GM23248 (cell line): ENCODE results near the gene CADPS2. TPM values are rescaled to one million over a fixed set of nuclear protein-coding genes. Genes with fewer than 3 reads are reported as not detected.

ENCODE experiments used
- DNase-seq: peaks from one replicate; pipeline ENCODE4 v3.0.0-alpha.2; 2015
- H2AFZ ChIP-seq: fragments of 200-600 bp; sonication (generic); 2 replicates; pipeline ENCODE4 v1.6.1; 2016; ENCODE audit warnings: antibody characterized with exemption
- H3F3A ChIP-seq: fragments of 200-600 bp; sonication (generic); 2 replicates; pipeline ENCODE4 v1.6.1; 2016; ENCODE audit warnings: mild to moderate bottlenecking, antibody characterized with exemption, mixed run types; ENCODE audit not compliant: insufficient read depth
- H3K27ac ChIP-seq: fragments of 200-600 bp; sonication (generic); 2 replicates; pipeline ENCODE4 v1.5.1; 2016; ENCODE audit warnings: mild to moderate bottlenecking
- H3K27me3 ChIP-seq: fragments of 200-600 bp; sonication (generic); replicated peaks from 2 replicates; pipeline ENCODE4 v1.6.1; 2016; ENCODE audit warnings: mild to moderate bottlenecking; ENCODE audit not compliant: insufficient read depth
- H3K36me3 ChIP-seq: fragments of 200-600 bp; sonication (generic); 2 replicates; pipeline ENCODE4 v1.6.1; 2016; ENCODE audit warnings: low read depth, mild to moderate bottlenecking
- H3K4me1 ChIP-seq: fragments of 200-600 bp; sonication (generic); 2 replicates; pipeline ENCODE4 v1.6.1; 2016; ENCODE audit warnings: mild to moderate bottlenecking; ENCODE audit not compliant: insufficient read depth
- H3K4me2 ChIP-seq: fragments of 200-600 bp; sonication (generic); one replicate; pipeline ENCODE4 v1.6.1; 2016; ENCODE audit warnings: mild to moderate bottlenecking; ENCODE audit not compliant: unreplicated experiment
- H3K4me3 ChIP-seq: fragments of 200-600 bp; sonication (generic); 2 replicates; pipeline ENCODE4 v1.5.1; 2016; ENCODE audit warnings: mild to moderate bottlenecking
- H3K79me2 ChIP-seq: fragments of 200-600 bp; sonication (generic); 2 replicates; pipeline ENCODE4 v1.6.1; 2016; ENCODE audit warnings: mild to moderate bottlenecking; ENCODE audit not compliant: insufficient read depth
- H3K9ac ChIP-seq: fragments of 200-600 bp; sonication (generic); 2 replicates; pipeline ENCODE4 v1.6.1; 2016; ENCODE audit warnings: mild to moderate bottlenecking
- H3K9me2 ChIP-seq: fragments of 200-600 bp; sonication (generic); 2 replicates; pipeline ENCODE4 v1.6.1; 2016; ENCODE audit warnings: mixed run types, mild to moderate bottlenecking, moderate library complexity; ENCODE audit not compliant: insufficient read depth
- H3K9me3 ChIP-seq: fragments of 200-600 bp; sonication (generic); one replicate; pipeline ENCODE4 v1.6.1; 2017; ENCODE audit warnings: low read depth
- H4K20me1 ChIP-seq: fragments of 200-600 bp; sonication (generic); 2 replicates; pipeline ENCODE4 v1.6.0; 2016; ENCODE audit not compliant: insufficient read depth
- EZH2 ChIP-seq: fragments of 200-600 bp; sonication (generic); IDR thresholded peaks from 2 replicates; pipeline ENCODE4 v1.6.1; 2018; ENCODE audit warnings: antibody characterized with exemption, mild to moderate bottlenecking; ENCODE audit not compliant: insufficient read depth, poor library complexity, severe bottlenecking
- EZH2phosphoT487 ChIP-seq: fragments of 200-600 bp; sonication (generic); IDR thresholded peaks from 2 replicates; pipeline ENCODE4 v1.6.1; 2018; ENCODE audit warnings: antibody characterized with exemption, moderate library complexity, mild to moderate bottlenecking, low read depth; ENCODE audit not compliant: insufficient read depth
- whole genome bisulfite sequencing, 2 experiments: methylation state at CpG; one replicate each; pipeline ENCODE4 v1.1.6; 2015 to 2017; ENCODE audit warnings: low lambda C conversion rate in 2 of 2, low coverage in 1 of 2; ENCODE audit errors: missing lambda C conversion rate in 2 of 2; 5-methylcytosine and 5-hydroxymethylcytosine counted together
- in situ Hi-C: fragments of 300-500 bp; cut with MboI; formaldehyde crosslinking; loops from 2 replicates; pipeline ENCODE4 v1.15.0; 2020
- polyA plus RNA-seq: library from polyadenylated mRNA; unstranded; fragments of >200 nt; fragmentation: Nextera tagmentation; extraction: Ambion mirVana; gene quantifications from 2 replicates; pipeline ENCODE4 v1.2.1, GENCODE V29; 2016
- total RNA-seq: library from RNA; depleted of rRNA; stranded (reverse); fragments of >200 nt; shearing (Covaris generic); gene quantifications from 2 replicates; pipeline ENCODE4 v1.2.3, GENCODE V29; 2014

CADPS2 gene
- total and polyA plus RNA-seq, 2 experiments from 2014 or later: 0.06 to 0.43 TPM

- Histone ChIP-seq H3F3A (no peaks in the 10 kb centered on the region), H3K36me3 (no peaks in the 10 kb centered on the region), H3K4me2 (no peak overlapping the region), H2AFZ (no peak overlapping the region), H3K9ac (no peak overlapping the region), H3K27me3 (no peaks in the 10 kb centered on the region), H3K4me3 (no peak overlapping the region), H3K4me1 (no peaks in the 10 kb centered on the region), H3K9me2 (no peaks in the 10 kb centered on the region), H3K9me3 (no peaks in the 10 kb centered on the region), H4K20me1 (no peaks in the 10 kb centered on the region), H3K79me2 (no peaks in the 10 kb centered on the region), H3K27ac (no peak overlapping the region)
- WGBS, 2 experiments: 49 to 60% methylated on average over 3 of the region's 3 CpGs
- TF ChIP-seq EZH2phosphoT487 (no peak), EZH2 (no peak)
- no peak for DNase-seq
- in situ Hi-C loops: no loop called here
Measured at GRCh38 chr7:122692769-122693309, 193.4 kb downstream of the CADPS2 start.

DNA sequence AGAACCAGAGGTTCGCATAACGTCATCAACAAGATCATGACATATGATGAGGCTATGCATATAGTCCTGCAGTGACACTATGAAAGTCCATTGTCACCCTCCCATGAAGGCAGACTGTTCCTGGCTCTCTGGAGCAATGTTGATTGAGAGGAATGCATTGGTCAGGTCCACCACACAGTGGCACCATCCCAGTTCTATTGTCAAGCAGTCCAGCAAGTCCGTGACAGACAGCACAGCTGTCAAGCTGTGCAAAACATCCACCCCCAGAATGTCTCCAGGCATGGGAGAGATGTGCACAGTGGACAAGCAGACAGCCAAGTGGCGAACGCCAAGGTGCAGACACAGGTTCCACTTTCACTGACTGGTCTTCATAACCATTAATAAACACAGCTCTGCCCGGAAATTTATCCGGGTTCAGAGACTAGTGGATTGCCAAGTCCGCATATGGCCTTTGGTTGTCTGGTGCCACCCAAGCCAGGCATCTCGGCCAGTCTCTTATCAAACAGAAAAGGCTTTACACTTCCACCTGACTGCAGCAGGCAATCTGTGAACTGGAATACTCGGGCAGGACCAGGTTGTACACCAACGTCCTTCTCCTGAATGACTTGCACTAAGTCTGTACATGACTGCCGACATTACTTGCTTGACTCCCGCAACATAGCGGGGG is 194.6 kb downstream of the CADPS2 start:
- DNase-seq: no peak
- Histone ChIP-seq H3K4me1 (no peaks in the 10 kb centered on the region), H3K9me3 (no peaks in the 10 kb centered on the region), H3K79me2 (no peaks in the 10 kb centered on the region), H3K27ac (no peak overlapping the region), H3K27me3 (no peaks in the 10 kb centered on the region), H3K4me2 (no peak overlapping the region), H3K9ac (no peak overlapping the region), H2AFZ (no peak overlapping the region), H3F3A (no peaks in the 10 kb centered on the region), H3K9me2 (no peaks in the 10 kb centered on the region), H4K20me1 (no peaks in the 10 kb centered on the region), H3K4me3 (no peak overlapping the region), H3K36me3 (no peaks in the 10 kb centered on the region)
- in situ Hi-C loops: no loop called here
- WGBS, 2 experiments: 61 to 66% methylated on average over 14 of the region's 14 CpGs
- TF ChIP-seq EZH2phosphoT487 (no peak), EZH2 (no peak)

- Histone ChIP-seq H3K9me3 (no peaks in the 10 kb centered on the region), H3K9me2 (no peaks in the 10 kb centered on the region), H3K9ac (no peak overlapping the region), H3F3A (no peaks in the 10 kb centered on the region), H3K4me3 (no peak overlapping the region), H3K79me2 (no peaks in the 10 kb centered on the region), H3K27me3 (no peaks in the 10 kb centered on the region), H3K4me1 (no peaks in the 10 kb centered on the region), H2AFZ (no peak overlapping the region), H4K20me1 (no peaks in the 10 kb centered on the region), H3K36me3 (no peaks in the 10 kb centered on the region), H3K27ac (no peak overlapping the region), H3K4me2 (no peak overlapping the region)
- TF ChIP-seq EZH2phosphoT487 (no peak), EZH2 (no peak)
- in situ Hi-C loops: no loop called here
- 54 to 64% methylated on average over 13 of the region's 13 CpGs for WGBS, 2 experiments
- no peak for DNase-seq
Measured at GRCh38 chr7:122689346-122690109, 196.7 kb downstream of the CADPS2 start.

- no peak for DNase-seq
- H2AFZ ChIP-seq: no peak overlapping the region
- H3K9me3 ChIP-seq: no peaks in the 10 kb centered on the region
- no peak for TF ChIP-seq EZH2
- TF ChIP-seq EZH2phosphoT487: no peak
- H3K27me3 ChIP-seq: no peaks in the 10 kb centered on the region
- no peaks in the 10 kb centered on the region for H3K9me2 ChIP-seq
- H3K27ac ChIP-seq: no peak overlapping the region
- no peak overlapping the region for H3K4me2 ChIP-seq
- in situ Hi-C loops: no loop called here
- H3K9ac ChIP-seq: no peak overlapping the region
- WGBS, 2 experiments: 27 to 28% methylated on average over 6 of the region's 6 CpGs
- H3K79me2 ChIP-seq: no peaks in the 10 kb centered on the region
- no peaks in the 10 kb centered on the region for H3K36me3 ChIP-seq
- no peaks in the 10 kb centered on the region for H3F3A ChIP-seq
- no peaks in the 10 kb centered on the region for H3K4me1 ChIP-seq
- no peaks in the 10 kb centered on the region for H4K20me1 ChIP-seq
- no peak overlapping the region for H3K4me3 ChIP-seq
Measured at GRCh38 chr7:122688400-122688998, 197.8 kb downstream of the CADPS2 start.
